Mesothelial cell of epicardium (in vitro differentiated cells): ENCODE measurements around the gene SLC16A9. TPM values are rescaled to one million over a fixed set of nuclear protein-coding genes. Genes with fewer than 3 reads are reported as not detected.

Experiments used
- DNase-seq, 2 experiments: peaks; one replicate each; pipeline ENCODE4 v3.0.0; 2021; ENCODE audit warnings: low spot score in 2 of 2; ENCODE audit not compliant: unreplicated experiment in 2 of 2
- H3K27ac Mint-ChIP-seq: 2 replicates; pipeline ENCODE4 v1.8.0; 2021; ENCODE audit warnings: mixed read lengths
- H3K27me3 Mint-ChIP-seq: 2 replicates; pipeline ENCODE4 v1.8.0; 2021; ENCODE audit warnings: low read depth, mixed read lengths
- H3K36me3 Mint-ChIP-seq: 2 replicates; pipeline ENCODE4 v1.8.0; 2021; ENCODE audit warnings: mixed read lengths
- H3K4me1 Mint-ChIP-seq: 2 replicates; pipeline ENCODE4 v1.8.0; 2021; ENCODE audit warnings: mixed read lengths
- H3K4me3 Mint-ChIP-seq: 2 replicates; pipeline ENCODE4 v1.8.0; 2021; ENCODE audit warnings: mild to moderate bottlenecking, moderate library complexity, mixed read lengths
- H3K9me3 Mint-ChIP-seq: 2 replicates; pipeline ENCODE4 v1.8.0; 2021; ENCODE audit warnings: mixed read lengths
- total RNA-seq: library from RNA; stranded (reverse); gene quantifications from 3 replicates; pipeline ENCODE4 v1.2.1, GENCODE V29; 2021
- TF ChIP-seq, protein P1 (sequence below): fragments of 200-600 bp; sonication (generic); IDR thresholded peaks from one replicate; pipeline ENCODE4 v1.5.0; 2021; ENCODE audit warnings: antibody characterized with exemption; ENCODE audit not compliant: unreplicated experiment

Gene SLC16A9
- total RNA-seq, 1 donor from 2014 or later = 17.6 TPM

DNA sequence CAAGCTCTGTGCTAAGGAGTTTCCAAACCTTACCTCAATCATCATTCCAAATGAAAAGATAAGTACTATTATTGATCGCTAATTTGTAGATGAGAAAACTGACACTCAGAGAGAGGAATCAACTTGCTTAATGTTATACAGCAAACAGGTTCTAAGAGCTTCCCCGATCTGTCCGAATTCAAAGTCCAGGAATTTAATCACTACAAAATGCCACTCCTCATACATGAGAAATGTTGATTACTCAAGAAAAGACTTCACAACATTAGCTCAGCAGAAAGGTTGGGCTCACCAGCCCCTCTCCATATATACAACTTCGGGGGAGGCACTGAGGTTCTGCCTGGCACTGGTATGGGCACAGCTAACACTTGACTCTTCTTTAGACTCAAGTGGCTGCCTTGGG is 80.7 kb downstream of the SLC16A9 start:
- Mint-ChIP-seq H3K27me3 (peaks cover 8% of the 10 kb centered on the region), H3K36me3 (no peaks in the 10 kb centered on the region), H3K4me1 (peaks cover 7% of the 10 kb centered on the region), H3K9me3 (no peaks in the 10 kb centered on the region), H3K4me3 (no peak overlapping the region), H3K27ac (no peak overlapping the region)
- DNase-seq = no peak
- TF ChIP-seq, protein P1, sequence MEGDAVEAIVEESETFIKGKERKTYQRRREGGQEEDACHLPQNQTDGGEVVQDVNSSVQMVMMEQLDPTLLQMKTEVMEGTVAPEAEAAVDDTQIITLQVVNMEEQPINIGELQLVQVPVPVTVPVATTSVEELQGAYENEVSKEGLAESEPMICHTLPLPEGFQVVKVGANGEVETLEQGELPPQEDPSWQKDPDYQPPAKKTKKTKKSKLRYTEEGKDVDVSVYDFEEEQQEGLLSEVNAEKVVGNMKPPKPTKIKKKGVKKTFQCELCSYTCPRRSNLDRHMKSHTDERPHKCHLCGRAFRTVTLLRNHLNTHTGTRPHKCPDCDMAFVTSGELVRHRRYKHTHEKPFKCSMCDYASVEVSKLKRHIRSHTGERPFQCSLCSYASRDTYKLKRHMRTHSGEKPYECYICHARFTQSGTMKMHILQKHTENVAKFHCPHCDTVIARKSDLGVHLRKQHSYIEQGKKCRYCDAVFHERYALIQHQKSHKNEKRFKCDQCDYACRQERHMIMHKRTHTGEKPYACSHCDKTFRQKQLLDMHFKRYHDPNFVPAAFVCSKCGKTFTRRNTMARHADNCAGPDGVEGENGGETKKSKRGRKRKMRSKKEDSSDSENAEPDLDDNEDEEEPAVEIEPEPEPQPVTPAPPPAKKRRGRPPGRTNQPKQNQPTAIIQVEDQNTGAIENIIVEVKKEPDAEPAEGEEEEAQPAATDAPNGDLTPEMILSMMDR = no peak

DNA sequence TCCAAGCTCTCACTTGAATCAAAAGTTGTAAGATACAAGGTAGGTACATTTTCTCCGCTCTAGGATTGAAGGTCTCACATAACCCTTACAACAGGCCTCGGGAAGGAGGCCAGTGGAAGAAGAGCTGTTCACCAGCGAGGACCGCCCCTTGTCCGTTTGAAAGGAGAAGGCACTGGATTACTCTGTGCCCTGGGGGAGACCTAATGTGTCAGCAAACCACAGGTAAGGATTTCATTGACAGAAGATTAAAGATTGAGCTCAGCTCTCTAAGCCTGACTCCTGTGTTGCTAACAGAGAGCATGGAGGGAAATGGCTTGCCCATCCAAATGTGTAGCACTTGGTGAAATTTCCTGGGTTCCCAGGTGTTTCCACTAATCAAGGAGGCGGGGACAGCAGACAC is 81.2 kb downstream of the SLC16A9 start:
- TF ChIP-seq, protein P1 = no peak
- Mint-ChIP-seq H3K4me1 (peaks cover 7% of the 10 kb centered on the region), H3K36me3 (no peaks in the 10 kb centered on the region), H3K27me3 (peaks cover 8% of the 10 kb centered on the region), H3K4me3 (no peak overlapping the region), H3K9me3 (no peaks in the 10 kb centered on the region), H3K27ac (no peak overlapping the region)
- DNase-seq = no peak

DNA sequence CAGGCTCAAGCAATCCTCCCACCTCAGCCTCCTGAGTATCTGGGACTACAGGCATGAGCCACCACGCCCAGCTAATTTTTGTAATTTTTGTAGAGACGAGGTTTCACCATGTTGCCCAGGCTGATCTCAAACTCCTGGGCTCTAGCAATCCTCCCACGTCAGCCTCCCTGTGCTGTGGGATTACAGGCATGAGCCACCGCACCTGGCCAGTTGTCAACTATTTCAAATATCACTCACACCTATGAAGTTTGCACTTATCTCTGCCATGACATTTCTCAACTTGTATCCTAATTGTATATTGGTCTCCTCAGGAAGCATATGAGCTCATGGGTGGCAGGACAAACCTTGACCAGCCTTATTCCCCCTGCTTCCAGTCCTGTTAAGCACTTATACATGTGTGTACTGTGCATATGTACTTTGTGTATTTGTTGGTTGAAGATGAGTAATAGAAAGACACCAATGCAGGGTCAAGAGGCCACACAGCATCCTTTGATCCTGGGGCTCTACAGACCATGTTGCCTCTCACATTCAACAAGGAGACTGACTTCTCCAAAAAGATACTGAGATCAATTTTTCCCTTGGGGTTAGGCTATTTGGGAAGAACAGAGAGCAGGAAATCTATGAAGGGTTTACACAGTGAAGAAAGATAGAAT is 82.2 kb downstream of the SLC16A9 start:
- peaks cover 7% of the 10 kb centered on the region for H3K4me1 Mint-ChIP-seq
- no peak overlapping the region for H3K4me3 Mint-ChIP-seq
- TF ChIP-seq, protein P1 = no peak
- H3K9me3 Mint-ChIP-seq = no peaks in the 10 kb centered on the region
- no peak overlapping the region for H3K27ac Mint-ChIP-seq
- no peak for DNase-seq
- H3K36me3 Mint-ChIP-seq = no peaks in the 10 kb centered on the region
- H3K27me3 Mint-ChIP-seq = peaks cover 8% of the 10 kb centered on the region

DNA sequence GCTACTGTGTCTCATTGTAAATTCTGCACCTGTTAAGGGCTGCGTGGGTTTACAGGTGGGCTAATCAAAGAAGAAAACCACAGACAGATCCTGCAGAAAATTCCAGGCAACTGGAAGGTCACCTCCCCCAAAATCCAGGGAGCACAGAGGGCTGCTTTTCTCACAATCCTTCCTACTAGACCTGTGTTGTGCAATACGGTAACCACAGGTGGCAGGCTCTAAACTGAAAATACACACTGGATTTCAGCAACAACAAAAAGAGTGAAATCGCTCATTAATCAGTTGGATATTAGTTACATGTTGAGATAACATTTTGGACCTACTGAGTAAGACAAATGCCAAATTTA is 83.2 kb downstream of the SLC16A9 start:
- no peaks in the 10 kb centered on the region for H3K36me3 Mint-ChIP-seq
- TF ChIP-seq, protein P1 = no peak
- DNase-seq = no peak
- no peak overlapping the region for H3K27ac Mint-ChIP-seq
- H3K4me3 Mint-ChIP-seq = no peak overlapping the region
- H3K9me3 Mint-ChIP-seq = no peaks in the 10 kb centered on the region
- peaks cover 7% of the 10 kb centered on the region for H3K4me1 Mint-ChIP-seq
- peaks cover 3% of the 10 kb centered on the region for H3K27me3 Mint-ChIP-seq

DNA sequence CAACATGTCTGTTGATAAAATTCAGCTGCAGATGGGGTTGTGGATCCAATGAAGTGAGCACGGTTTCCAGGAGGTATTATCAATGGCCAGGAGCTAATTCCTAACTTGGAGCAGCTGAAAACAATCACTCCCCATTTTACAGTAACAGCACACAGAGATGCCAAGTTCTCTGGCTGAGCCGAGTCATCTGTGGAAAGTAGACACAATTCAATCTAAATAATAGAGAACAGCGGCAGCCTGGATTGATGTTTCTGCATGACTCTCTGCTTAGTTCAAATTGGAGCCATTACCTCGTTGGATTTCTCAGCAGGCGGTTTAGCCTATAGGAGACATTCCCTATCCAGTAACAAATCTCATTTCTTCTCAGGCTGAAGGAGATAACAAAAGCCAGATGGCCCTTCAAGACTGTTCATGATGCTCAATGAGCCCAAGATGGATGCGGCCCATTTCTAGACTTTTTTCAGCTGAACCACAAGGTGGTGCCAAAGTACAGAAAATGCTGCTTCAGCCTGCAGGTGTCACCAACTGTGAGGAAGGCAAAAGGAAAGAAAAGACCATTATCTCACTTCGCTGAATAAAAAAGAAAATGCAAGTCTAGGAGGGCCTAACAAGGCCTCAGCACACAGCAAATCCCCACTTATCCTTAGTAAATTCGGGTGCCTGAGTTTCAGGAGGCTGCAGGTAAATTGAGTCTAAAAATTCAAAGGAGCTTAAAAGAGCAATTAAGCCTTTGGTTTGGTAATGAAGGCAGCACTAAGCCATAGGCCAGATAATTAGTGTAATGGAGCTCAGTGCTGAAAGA is 83.7 kb downstream of the SLC16A9 start:
- DNase-seq = peak in 1 of 2 experiments; percentile 53

More for the DNA sequence above, 83.7 kb downstream of the SLC16A9 start:
- H3K27me3 Mint-ChIP-seq = peaks cover 3% of the 10 kb centered on the region
- H3K4me3 Mint-ChIP-seq = no peak overlapping the region
- H3K27ac Mint-ChIP-seq = peak overlapping the region; percentile 52
- H3K4me1 Mint-ChIP-seq = peaks cover 7% of the 10 kb centered on the region
- TF ChIP-seq, protein P1 = peak; percentile 84
- H3K9me3 Mint-ChIP-seq = no peaks in the 10 kb centered on the region
- no peaks in the 10 kb centered on the region for H3K36me3 Mint-ChIP-seq
